Right kidney (tissue), 1 donor: ENCODE data around the gene NODAL.
A peak's percentile ranks its signal among the peaks of the same experiment; 100 is the strongest.

Source experiments
- DNase-seq: peaks from one replicate; pipeline ENCODE4 v3.0.0-alpha.2; 2016

Gene NODAL

GRCh38 chr10:70462349-70462984 is 21.0 kb upstream of the NODAL start:
- no peak for DNase-seq

DNA sequence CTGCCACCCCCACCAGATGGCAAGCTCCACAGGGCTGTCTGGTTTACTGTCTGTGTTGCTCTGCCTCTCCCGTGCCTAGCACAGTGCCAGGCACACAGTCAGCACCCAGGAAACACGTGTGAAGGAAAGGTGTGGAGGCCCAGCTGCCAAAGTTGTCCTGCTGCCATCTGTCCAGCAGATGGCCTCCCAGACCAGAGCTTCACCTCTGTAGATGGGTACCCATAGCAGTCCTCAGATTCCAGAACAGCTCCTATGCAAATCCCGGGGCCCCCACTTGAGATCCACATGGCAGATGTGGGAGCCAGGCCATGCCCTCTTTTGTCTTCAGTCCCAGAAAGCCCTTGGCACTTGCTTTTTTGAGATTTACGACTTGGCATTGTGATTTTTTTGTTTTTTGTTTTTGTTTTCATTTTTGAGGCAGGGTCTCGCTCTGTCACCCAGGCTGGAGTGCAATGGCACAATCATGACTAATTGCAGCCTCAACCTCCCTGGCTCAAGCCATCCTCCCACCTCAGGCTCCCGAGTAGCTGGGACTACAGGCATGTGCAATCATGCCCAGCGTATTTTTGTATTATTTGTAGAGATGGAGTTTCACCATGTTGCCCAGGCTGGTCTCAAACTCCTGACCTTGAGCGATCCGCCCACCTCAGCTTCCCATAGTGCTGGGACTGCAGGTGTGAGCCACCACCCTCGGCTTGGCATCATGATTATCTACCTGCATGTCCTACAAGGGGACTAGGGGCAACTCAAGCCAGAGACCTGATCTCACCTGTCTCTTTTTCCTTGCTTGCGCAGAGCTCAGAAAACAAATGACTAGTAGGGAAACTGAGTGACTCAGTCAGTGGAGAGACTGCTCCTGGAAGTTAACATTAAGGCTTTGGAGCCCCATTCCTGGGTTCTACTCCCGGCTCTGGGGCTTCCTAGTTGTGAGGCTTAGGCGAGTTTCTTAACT is 20.2 kb upstream of the NODAL start:
- DNase-seq, result no peak

- DNase-seq, result no peak
Observed at GRCh38 chr10:70459774-70460490, 18.5 kb upstream of the NODAL start.

- DNase-seq, result no peak
Observed at GRCh38 chr10:70459061-70459773, 17.7 kb upstream of the NODAL start.

- peak; percentile 77 for DNase-seq
Observed at GRCh38 chr10:70458329-70459060, 17.0 kb upstream of the NODAL start.

GRCh38 chr10:70457759-70458305 is 16.4 kb upstream of the NODAL start:
- DNase-seq, result no peak

DNA sequence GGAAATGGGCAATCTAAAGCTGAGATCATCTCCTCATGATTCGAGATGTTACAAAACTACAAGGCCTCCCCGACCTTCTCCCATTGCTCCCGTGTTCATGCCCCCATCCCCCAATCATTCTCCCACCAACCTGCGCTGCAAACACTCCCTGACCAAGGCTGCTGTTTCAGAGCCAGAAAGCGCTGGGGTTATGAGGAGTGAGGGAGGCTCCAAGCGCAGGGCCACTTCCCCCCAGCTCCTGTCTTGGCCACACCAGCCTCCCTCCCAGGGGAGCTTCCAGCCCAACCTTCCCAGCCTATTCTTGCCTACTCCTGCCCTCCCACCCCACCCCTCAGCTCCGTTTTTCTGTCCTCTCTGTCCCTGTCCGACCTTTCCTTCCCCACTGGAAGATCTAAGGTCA is 14.7 kb upstream of the NODAL start:
- no peak for DNase-seq

DNA sequence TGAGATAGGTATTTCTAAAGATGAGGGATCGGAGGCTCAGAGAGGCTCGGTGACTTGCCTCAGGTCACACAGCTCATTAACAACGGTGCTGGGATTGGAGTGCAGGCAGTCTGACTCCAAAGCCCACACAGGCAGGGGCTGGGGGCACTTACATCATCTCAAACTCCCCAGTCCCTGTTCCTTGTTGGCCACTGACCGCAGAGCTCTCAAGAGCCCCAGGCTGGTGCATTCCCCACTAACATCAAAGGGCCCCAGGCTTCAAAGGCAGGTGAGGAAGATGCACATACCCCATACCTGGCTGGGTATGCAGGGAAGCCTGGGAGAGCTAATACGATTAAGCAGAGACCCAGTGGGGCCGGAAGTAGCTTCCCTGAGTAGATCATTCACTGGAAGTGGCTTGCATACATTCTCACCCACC is 13.7 kb upstream of the NODAL start:
- no peak for DNase-seq

DNA sequence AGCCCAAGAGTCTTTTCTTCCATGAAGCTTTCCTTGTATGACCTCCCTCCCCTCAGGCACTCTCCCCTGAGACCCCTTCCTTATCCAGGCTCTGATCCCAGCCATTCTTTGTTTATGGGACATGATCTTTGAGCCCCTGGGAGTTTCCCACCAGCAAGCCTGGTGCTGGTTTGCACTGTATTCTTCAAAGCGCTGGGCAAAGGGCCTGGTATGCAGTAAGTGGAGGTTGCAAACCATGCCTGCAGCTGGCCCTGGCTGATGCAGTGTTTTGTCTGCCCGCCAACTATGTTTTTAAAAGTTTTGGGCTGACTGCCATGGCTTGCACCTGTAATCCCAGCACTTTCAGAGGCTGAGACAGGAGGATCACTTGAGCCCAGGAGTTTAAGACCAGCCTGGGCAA is 6.8 kb upstream of the NODAL start:
- no peak for DNase-seq

- DNase-seq, result no peak
Observed at GRCh38 chr10:70445718-70446657, 4.5 kb upstream of the NODAL start.

DNA sequence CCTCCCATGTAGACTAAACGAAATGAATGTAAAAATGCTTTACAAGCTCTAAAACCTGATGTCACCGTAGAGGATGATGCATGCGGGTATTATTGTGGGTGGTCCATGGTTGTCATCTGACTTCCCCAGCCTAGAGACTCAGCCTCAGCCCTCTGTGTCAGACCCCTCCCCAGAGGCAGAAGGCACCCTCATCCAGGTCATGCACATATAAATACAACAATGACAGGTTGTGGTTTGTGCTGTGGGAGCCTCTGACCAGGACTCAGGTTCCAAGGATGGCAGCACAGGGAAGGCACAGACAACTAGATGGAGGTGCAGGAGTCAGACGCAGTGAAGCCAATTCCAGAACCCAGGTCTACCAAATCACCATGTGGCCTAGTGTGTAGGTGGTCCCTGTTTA is 3.3 kb upstream of the NODAL start:
- DNase-seq, result no peak

DNA sequence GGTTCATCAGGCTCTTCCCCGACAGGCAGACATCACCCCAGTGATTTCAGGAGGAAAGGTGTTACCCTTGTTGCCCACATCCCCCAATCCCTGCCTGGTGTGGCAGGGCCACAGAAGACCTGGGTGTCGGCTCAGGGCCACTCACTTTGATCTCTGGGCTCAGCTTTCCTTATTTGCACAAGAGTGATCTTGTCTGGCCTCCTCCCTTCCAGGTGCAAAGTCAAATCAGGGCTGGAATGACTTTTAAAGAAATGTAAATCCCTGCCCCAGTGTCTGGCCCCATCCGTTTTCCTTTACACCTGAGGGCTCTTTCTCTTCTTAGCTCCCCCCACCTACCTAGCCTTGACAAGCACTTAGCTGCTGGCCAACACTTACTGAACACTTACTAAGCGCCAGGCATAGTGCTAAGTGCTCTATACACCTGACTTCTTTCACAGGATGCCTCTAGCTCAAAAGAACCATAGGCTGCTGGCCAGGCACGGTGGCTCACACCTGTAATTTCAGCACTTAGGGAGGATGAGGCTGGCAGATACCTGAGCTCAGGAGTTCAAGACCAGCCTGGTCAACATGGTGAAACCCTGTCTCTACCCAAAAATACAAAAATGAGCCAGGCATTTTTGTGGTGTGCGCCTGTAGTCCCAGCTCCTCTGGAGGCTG is 979 bp upstream of the NODAL start:
- no peak for DNase-seq

GRCh38 chr10:70441895-70442309 is 421 bp upstream of the NODAL start:
- no peak for DNase-seq

DNA sequence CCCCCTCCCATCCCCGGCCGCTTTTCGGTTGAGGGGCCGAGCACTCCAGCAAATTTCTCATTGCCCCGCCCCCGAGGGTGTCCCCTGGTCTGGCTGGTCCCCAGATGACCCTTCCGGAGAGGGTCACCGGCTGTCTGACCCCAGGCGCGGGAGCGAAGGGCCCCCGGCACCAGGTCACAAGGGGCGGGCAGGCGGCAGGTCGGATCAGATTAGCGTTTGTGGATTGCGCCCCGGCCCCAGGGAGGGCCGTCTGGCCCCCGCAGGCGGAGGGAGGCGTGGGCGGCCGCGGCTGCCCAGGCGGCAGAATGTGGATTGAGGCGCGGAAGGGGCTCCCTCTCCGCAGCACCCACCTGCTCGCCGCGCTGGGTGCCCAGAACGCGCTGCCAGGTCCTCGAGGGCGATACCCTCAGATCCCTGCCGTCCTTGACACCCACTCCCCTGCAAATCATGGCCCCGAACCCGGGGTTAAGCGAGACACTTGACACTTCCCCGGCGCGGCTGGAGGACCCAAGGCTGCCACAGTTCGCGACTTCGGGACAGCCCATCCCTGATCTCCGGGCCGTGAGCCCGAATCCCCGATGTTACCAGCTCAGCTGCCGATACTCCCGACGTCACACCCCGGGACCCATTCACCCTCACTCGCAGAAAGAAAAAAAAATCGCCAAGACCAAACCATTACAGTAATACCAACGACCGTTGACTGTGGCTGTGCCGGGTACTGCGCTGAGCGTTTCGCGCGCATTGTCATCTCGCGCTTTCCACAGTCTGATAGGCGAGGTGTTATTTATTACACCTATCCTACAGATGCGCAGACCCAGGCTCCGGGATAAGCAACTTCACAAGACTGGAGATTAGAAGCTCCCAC is 953 bp downstream of the NODAL start:
- DNase-seq, result peak; percentile 55

- no peak for DNase-seq
Observed at GRCh38 chr10:70437721-70438120, 3.8 kb downstream of the NODAL start.

GRCh38 chr10:70435241-70436085 is 6.0 kb downstream of the NODAL start:
- DNase-seq, result no peak

- DNase-seq, result no peak
Observed at GRCh38 chr10:70433581-70434280, 7.8 kb downstream of the NODAL start.
